SJSA1 (cell line): Measurements from ENCODE around the gene MSRB3. TPM values are rescaled to one million over a fixed set of nuclear protein-coding genes. Genes with fewer than 3 reads are reported as not detected.

Source experiments
- DNase-seq, 2 experiments: peaks; one replicate each; pipeline ENCODE4 v3.0.0-alpha.2; 2015 to 2020; ENCODE audit warnings: low spot score in 2 of 2, low read depth in 1 of 2
- H3K27ac ChIP-seq: fragments of 250-450 bp; sonication (Bioruptor Pico); 2 replicates; pipeline ENCODE4 v1.5.1; 2020; ENCODE audit warnings: mild to moderate bottlenecking, moderate library complexity
- H3K27me3 ChIP-seq: fragments of 250-450 bp; sonication (Bioruptor Pico); replicated peaks from 2 replicates; pipeline ENCODE4 v1.5.1; 2020; ENCODE audit warnings: mild to moderate bottlenecking, moderate library complexity
- H3K36me3 ChIP-seq: fragments of 250-450 bp; sonication (Bioruptor Pico); 2 replicates; pipeline ENCODE4 v1.5.1; 2020; ENCODE audit warnings: mild to moderate bottlenecking
- H3K4me1 ChIP-seq: fragments of 250-450 bp; sonication (Bioruptor Pico); replicated peaks from 2 replicates; pipeline ENCODE4 v1.6.1; 2021; ENCODE audit warnings: mild to moderate bottlenecking
- H3K4me3 ChIP-seq: fragments of 250-450 bp; sonication (Bioruptor Pico); 2 replicates; pipeline ENCODE4 v1.5.1; 2020; ENCODE audit warnings: mild to moderate bottlenecking
- H3K9me3 ChIP-seq: fragments of 250-450 bp; sonication (Bioruptor Pico); replicated peaks from 2 replicates; pipeline ENCODE4 v1.5.1; 2020; ENCODE audit warnings: mild to moderate bottlenecking
- total RNA-seq: library from RNA; depleted of rRNA; stranded (reverse); fragments of >200 nt; shearing (Covaris generic); gene quantifications from 2 replicates; pipeline ENCODE4 v1.2.3, GENCODE V29; 2014; rRNA removed

The MSRB3 gene
- 47.2 and 55.9 TPM in 2 replicates for total RNA-seq

DNA sequence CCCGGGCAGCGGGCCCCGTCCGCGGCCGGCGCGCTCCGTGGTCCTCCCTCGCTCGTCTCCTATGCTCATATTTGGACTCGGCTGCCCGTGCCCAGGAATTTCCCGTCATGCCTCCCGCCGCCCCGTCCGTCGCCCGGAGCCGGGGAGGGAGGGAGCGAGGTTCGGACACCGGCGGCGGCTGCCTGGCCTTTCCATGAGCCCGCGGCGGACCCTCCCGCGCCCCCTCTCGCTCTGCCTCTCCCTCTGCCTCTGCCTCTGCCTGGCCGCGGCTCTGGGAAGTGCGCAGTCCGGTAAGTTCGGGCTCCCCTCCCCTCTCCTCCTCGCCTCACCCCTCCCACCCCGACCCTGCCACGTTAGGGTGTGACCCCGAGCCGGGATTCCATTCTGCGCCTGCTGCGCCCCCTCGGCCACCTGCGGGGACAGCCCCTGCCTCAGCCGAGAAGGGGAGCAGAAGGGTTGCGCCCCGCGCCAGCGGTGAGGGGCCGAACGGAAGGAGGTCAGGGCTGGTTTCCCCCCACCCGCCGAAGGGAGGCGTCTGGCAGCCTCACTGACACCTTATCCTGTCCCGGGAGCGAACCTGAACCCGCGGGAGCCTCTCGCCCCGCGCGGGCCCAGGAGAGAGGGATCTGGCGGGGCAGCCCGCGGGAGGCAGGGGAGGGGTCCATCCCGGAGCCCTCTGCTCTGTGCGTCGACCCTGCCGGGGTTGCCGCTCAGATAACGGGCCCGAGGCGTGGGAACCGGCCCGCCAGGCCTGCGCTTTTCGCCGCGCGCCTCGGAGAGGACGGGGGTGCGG, at the start of gene MSRB3:
TSS of gene MSRB3 (plus strand) at position 108 of the 793 bp plus-strand sequence. CDS start 29,897 bp downstream, outside the sequence.
- no peaks in the 10 kb centered on the region for H3K27me3 ChIP-seq
- peak within 1 kb of the TSS; percentile 82 for H3K27ac ChIP-seq
- H3K4me1 ChIP-seq, result peaks cover 20% of the 10 kb centered on the region
- peak; percentile 79 to 83 for DNase-seq
- peak within 1 kb of the TSS; percentile 87 for H3K4me3 ChIP-seq
- H3K36me3 ChIP-seq, result peaks cover 18% of the 10 kb centered on the region
- no peaks in the 10 kb centered on the region for H3K9me3 ChIP-seq

GRCh38 chr12:65229441-65229840, 49.0 kb upstream of the MSRB3 start:
- H3K36me3 ChIP-seq, result peaks cover 9% of the 10 kb centered on the region
- H3K9me3 ChIP-seq, result 0 out of 2 replicates have a peak, but pooled peaks cover 3% of the 10 kb centered on the region
- no peaks in the 10 kb centered on the region for H3K27me3 ChIP-seq
- peak in 1 of 2 experiments; percentile 52 for DNase-seq
- H3K27ac ChIP-seq, result no peak overlapping the region
- H3K4me1 ChIP-seq, result peaks cover 3% of the 10 kb centered on the region; the same call in 1 of the 2 replicates
- no peak overlapping the region for H3K4me3 ChIP-seq

GRCh38 chr12:65232476-65233077, 45.9 kb upstream of the MSRB3 start:
- Histone ChIP-seq H3K9me3 (0 out of 2 replicates have a peak, but pooled peaks cover 3% of the 10 kb centered on the region), H3K4me1 (peaks cover 3% of the 10 kb centered on the region; the same call in 1 of the 2 replicates), H3K4me3 (no peak overlapping the region), H3K36me3 (peaks cover 7% of the 10 kb centered on the region), H3K27me3 (no peaks in the 10 kb centered on the region), H3K27ac (no peak overlapping the region)
- peak in 1 of 2 experiments; percentile 9 for DNase-seq

- Histone ChIP-seq H3K4me3 (no peak overlapping the region), H3K27ac (no peak overlapping the region), H3K27me3 (no peaks in the 10 kb centered on the region), H3K4me1 (no peaks in the 10 kb centered on the region), H3K9me3 (no peaks in the 10 kb centered on the region), H3K36me3 (peaks cover 8% of the 10 kb centered on the region; the same call in 1 of the 2 replicates)
- DNase-seq, result no peak
Observed at GRCh38 chr12:65237153-65237552, 41.3 kb upstream of the MSRB3 start.

GRCh38 chr12:65238609-65239008, 39.9 kb upstream of the MSRB3 start:
- H3K4me3 ChIP-seq, result no peak overlapping the region
- H3K36me3 ChIP-seq, result peaks cover 12% of the 10 kb centered on the region; the same call in 1 of the 2 replicates
- no peaks in the 10 kb centered on the region for H3K27me3 ChIP-seq
- no peaks in the 10 kb centered on the region for H3K9me3 ChIP-seq
- no peak overlapping the region for H3K27ac ChIP-seq
- no peaks in the 10 kb centered on the region for H3K4me1 ChIP-seq
- no peak for DNase-seq

DNA sequence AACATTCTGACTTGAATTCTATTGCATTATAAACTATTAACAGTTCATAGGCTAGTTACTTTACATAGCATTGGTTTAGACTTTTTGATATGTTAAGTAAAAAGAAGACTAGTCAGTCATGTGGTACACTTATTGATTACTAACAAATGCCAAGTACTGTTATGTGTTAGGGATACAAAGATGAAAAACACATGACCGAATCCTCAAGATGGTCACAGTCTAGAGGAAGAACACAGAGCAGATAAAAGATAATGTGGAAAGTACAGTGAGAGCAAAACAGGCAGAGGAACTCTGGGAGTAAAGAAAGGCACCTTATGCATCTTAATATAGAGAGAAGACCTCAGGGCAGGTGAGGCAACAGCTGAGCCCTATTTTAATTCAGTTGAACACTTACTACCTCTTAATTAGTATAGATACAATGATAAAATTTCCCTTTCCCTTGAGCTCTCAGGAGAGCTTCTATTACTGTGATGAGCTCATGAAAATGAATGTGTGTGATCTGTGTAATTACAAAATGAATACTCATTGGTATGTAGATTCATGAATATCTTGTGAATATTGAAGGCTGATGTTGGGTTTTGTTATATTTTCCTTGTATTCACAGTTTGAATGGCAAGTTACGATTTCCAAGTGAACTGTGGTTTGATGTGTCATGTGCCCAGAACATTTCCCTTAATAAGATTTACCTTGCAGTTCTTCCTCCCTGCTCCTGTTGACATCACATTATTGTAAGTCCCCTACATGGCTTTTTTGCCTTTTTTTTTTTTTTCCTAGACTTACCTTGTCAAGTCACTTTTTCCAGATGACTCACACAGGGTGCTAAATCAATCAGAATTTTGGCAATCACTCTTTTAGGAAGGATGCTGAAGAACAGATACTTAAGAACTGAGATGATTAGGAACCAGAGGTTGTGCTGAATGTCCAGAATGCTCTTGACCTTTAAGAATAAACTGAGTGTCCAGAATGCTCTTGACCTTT, 29.5 kb upstream of the MSRB3 start:
- no peaks in the 10 kb centered on the region for H3K27me3 ChIP-seq
- DNase-seq, result no peak
- H3K4me1 ChIP-seq, result no peaks in the 10 kb centered on the region
- no peaks in the 10 kb centered on the region for H3K9me3 ChIP-seq
- H3K27ac ChIP-seq, result no peak overlapping the region
- no peak overlapping the region for H3K4me3 ChIP-seq
- peaks cover 15% of the 10 kb centered on the region for H3K36me3 ChIP-seq

- Histone ChIP-seq H3K4me3 (no peak overlapping the region), H3K27me3 (no peaks in the 10 kb centered on the region), H3K27ac (no peak overlapping the region), H3K36me3 (peaks cover 5% of the 10 kb centered on the region; the same call in 1 of the 2 replicates), H3K4me1 (no peaks in the 10 kb centered on the region), H3K9me3 (no peaks in the 10 kb centered on the region)
- DNase-seq, result no peak
Observed at GRCh38 chr12:65252515-65252914, 26.0 kb upstream of the MSRB3 start.

- no peaks in the 10 kb centered on the region for H3K27me3 ChIP-seq
- no peak overlapping the region for H3K4me3 ChIP-seq
- no peaks in the 10 kb centered on the region for H3K36me3 ChIP-seq
- H3K9me3 ChIP-seq, result no peaks in the 10 kb centered on the region
- no peaks in the 10 kb centered on the region for H3K4me1 ChIP-seq
- H3K27ac ChIP-seq, result no peak overlapping the region
- DNase-seq, result no peak
Observed at GRCh38 chr12:65257986-65258385, 20.5 kb upstream of the MSRB3 start.

DNA sequence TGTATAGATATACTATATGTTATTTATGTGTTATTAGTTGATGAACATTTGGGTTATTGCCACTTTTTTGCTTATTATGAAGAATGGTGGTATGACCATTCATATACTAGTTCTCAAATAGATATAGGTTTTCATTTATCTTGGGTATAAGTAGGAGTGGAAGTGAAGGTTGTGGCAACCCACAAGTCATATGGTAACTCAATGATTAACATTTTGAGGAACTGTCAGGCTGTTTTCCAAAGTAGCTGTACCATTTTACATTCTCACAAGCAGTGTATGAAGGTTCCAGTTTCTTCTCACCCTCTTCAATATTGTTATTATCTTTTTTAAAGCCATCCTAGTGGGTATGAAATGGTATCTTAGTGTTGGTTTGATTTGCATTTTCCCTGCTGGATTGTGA, 19.0 kb upstream of the MSRB3 start:
- Histone ChIP-seq H3K4me3 (no peak overlapping the region), H3K9me3 (no peaks in the 10 kb centered on the region), H3K27me3 (no peaks in the 10 kb centered on the region), H3K4me1 (no peaks in the 10 kb centered on the region), H3K27ac (no peak overlapping the region), H3K36me3 (no peaks in the 10 kb centered on the region)
- no peak for DNase-seq

GRCh38 chr12:65263777-65264176, 14.7 kb upstream of the MSRB3 start:
- Histone ChIP-seq H3K36me3 (no peaks in the 10 kb centered on the region), H3K4me1 (no peaks in the 10 kb centered on the region), H3K4me3 (no peak overlapping the region), H3K27ac (no peak overlapping the region), H3K27me3 (no peaks in the 10 kb centered on the region), H3K9me3 (no peaks in the 10 kb centered on the region)
- DNase-seq, result no peak

DNA sequence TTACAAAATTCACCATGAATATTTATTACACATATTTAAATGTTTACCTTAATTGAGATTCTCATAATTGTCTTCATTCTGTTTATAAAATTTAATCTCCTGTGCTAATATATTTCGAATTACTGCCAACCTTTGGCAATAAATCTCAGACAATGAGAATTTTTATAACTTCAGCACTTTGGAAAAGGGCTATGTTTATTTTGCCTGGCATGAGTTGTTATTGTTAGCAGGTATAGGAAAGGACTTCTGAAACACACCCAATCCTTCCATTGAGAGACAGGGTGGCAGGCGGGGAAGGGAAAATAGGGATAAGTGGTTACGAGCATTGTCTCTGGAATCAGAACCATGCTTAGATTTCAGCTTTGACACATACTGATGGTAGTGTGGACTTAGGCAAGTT, 12.1 kb upstream of the MSRB3 start:
- Histone ChIP-seq H3K27me3 (no peaks in the 10 kb centered on the region), H3K36me3 (no peaks in the 10 kb centered on the region), H3K9me3 (no peaks in the 10 kb centered on the region), H3K4me3 (no peak overlapping the region), H3K27ac (no peak overlapping the region), H3K4me1 (no peaks in the 10 kb centered on the region)
- DNase-seq, result no peak

DNA sequence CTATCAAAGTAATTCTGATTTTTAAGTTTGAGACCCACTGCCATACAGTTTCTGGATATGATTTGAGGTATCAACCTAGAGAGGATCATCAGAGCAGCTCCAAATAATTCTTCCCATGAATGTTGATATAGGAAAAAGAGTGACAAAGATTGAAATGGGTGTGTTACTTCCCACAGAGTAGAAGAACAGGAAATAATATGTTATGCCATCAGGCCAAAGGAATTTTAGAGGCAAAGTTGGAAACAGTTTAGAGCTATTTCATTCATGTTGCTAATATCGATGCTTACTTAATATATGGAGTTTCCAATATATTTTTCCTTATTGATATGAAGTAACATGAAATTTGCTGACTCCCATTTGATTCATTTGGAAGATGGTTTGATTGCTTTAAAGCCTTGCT, 8.9 kb upstream of the MSRB3 start:
- Histone ChIP-seq H3K9me3 (no peaks in the 10 kb centered on the region), H3K36me3 (no peaks in the 10 kb centered on the region), H3K4me1 (no peaks in the 10 kb centered on the region), H3K27me3 (no peaks in the 10 kb centered on the region), H3K4me3 (no peak overlapping the region), H3K27ac (no peak overlapping the region)
- DNase-seq, result no peak

GRCh38 chr12:65274602-65275272, 3.7 kb upstream of the MSRB3 start:
- Histone ChIP-seq H3K27me3 (no peaks in the 10 kb centered on the region), H3K9me3 (no peaks in the 10 kb centered on the region), H3K27ac (no peak overlapping the region), H3K4me3 (no peak overlapping the region), H3K36me3 (peaks cover 9% of the 10 kb centered on the region), H3K4me1 (peaks cover 8% of the 10 kb centered on the region)
- no peak for DNase-seq
